GM21723 (cell line): ENCODE measurements around the gene PSMA6.
"Not testable (repeated sequence)": the region's sequence is repeated elsewhere in the genome, so short reads cannot be mapped to it uniquely, and the experiment has no call there.

ENCODE experiments used
- ATAC-seq: cut with Tn5 transposase; IDR thresholded peaks from one replicate; pipeline ENCODE4 v1.9.1; 2021; ENCODE audit warnings: mild to moderate bottlenecking, moderate library complexity; ENCODE audit not compliant: unreplicated experiment

Gene PSMA6

DNA sequence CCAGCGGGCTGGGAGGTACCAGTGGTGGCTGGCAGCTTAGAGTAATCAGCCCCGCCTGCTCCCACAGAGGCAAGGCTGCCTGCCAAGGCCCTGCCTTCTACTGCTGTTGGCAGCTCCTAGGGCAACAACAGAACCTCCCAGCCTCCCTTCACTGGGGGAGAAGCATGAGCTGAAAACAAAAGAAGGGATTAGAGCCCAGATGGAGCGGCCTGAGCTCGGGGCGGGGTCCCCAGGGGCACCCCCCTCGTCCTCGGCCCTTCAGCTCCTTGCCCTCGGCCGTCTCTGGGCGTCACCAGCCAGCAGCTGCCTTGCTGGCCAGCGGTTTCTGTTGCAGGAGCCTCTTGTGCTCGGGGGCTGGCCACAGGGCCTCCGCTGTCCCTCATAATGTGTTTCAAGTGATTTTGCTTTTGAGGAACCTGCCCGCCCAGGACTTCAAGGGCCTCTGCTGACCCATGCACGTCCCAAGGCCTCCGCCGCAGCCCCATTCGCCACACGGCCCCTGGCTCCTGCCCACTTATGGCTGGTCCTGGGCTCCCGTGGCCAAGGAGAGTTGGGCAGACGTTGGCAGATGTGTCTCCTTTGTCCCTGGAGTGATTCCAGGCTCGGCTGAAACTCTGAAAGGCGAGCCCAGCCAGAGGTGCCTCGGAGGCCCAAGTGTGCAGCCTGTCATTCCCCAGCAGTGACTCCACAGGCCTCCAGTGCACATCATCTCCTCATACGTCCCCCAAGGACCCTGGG lies 49.7 kb downstream of the PSMA6 start:
- ATAC-seq, result no peak

DNA sequence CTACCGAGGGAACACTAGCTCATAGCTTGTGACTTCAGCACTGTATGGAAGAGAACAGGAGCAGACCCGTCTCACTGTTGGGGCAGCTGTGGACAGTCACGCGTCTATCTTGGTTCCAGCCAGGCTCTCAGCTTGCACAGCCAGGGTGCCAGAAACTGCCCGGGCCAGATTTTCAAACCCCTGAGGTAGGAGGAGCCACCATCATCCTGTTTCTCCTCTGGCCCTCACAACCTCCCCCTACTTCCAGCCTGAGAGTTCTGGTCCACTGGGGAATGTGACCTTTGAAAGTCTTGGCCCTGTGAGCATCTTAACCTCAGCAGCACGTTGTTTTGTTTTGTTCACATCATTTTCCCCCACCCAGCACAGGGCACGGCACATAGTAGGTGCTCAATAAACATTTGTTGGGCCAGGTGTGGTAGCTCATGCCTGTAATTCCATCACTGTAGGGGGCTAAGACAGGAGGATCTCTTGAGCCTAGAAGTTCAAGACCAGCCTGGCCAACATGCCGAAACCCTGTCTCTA lies 50.4 kb downstream of the PSMA6 start:
- ATAC-seq, result no peak

DNA sequence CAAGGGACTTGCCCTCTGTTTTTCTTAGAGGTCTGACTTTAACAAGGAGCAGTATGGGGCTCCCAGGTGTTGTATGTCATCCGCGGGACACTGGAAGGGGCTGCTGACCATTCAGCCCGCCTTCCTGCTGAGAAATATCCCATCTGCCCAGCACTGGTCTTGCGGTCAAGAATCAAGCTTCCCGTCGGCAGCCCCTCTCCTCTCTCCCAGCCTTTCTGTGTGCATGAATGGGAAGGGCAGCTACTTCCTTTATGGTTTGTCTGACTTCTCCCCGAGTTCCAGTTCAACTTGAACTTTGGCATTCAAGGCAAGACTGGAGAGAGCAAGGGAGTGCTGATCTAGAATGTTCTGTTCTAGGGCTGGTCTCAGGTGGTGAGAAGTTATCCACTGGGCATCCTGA lies 51.5 kb downstream of the PSMA6 start:
- no peak for ATAC-seq

DNA sequence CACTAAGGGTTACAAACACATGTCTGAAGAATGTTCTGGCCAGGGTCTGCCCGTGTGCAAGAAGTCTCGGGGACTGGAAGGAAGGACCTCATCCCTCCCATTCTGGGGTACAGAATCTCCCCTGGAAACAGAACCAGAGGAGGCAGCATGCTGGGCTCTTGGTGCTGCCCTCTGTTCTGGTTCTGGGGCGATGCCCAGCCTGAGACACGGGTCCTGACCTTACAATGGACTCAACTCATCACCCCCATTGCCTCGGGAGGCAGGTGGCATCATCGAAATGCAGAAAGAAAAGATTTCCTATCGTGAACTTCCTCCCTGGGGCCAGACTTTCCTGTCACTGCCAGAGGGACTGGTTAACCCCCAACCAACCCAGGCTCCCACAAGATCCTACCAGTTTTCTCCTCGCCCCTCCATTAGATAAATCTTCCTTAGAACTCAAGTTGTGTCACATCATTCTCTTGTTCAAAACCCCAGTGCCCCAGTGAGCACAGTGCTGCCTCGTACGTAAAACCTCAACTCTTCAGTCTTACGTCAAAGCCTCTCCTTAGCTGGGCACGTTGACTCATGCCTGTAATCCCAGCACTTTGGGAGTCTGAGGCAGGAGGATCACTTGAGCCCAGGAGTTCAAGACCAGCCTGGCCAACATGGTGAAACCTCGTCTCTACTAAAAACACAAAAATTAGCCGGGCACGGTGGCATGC lies 52.1 kb downstream of the PSMA6 start:
- no peak for ATAC-seq

DNA sequence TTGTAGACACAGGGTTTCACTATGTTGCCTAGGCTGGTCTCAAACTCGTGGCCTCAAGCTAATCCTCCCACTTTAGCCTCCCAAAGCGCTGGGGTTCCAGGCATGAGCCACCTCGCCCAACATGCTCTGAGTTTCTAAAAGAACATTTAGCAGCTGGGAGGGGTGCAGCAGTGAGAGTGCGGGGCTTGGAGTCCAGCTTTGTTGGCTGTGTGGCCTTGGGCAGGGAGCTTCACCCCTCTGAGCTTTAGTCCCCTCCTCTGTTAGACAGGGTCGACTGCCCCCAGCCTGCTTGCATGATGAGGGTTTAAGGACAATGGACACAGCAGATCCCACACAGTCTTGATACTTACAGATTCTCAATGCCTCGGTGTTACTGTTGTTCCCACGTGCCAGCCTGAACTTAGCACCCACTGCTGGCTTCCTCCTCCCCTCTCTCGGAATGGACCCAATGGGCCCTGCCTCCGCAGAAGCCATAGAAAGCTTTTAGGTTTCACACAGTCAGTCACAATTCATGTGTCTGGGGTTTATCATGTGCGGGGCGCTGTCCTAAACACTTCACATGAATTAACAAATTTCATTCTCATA lies 54.6 kb downstream of the PSMA6 start:
- no peak for ATAC-seq

DNA sequence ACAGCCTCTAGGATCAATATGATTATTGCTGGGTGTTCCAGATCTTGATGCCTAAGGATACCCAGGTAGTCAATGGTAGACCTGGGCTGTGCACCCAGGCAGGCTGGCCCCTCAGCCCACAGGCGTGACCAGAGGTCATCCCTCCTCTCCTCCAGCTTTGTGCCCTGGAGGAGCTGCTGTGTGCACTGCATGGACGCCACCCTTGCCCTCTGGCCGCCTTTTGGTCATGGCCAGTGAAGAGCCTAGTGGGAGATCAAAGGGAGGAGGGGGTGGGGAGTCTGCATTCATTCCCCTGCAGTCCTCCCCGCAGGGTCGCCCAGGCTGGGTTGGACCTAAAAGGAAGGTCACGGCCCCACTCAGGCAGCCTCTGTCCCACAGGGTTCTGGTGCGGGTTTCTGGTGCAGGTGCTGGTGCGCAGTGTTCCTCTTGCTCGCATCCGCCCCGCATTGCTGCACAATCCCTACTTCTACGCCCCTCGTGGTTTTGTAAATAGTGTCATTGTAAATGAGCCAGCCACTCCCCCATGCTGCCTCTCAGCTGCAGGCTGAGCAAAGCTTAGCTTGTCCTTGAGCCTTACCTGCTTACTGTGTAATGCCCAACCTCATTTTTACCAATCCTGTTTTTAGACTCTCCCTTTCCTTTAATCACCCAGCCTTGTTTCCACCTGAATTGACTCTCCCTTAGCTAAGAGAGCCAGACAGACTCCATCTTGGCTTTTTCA lies 55.3 kb downstream of the PSMA6 start:
- ATAC-seq, result no peak

DNA sequence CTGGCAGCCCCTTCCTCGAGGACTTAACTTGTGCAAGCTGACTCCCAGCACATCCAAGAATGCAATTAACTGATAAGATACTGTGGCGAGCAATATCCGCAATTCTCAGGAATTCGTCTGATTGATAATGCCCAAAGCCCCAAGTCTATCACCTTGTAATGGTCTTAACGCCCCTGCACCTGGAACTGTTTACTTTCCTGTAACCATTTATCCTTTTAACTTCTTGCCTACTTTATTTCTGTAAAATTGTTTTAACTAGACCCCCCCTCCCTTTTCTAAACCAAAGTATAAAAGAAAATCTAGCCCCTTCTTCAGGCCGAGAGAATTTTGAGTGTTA lies 55.8 kb downstream of the PSMA6 start:
- ATAC-seq, result not testable (repeated sequence)

DNA sequence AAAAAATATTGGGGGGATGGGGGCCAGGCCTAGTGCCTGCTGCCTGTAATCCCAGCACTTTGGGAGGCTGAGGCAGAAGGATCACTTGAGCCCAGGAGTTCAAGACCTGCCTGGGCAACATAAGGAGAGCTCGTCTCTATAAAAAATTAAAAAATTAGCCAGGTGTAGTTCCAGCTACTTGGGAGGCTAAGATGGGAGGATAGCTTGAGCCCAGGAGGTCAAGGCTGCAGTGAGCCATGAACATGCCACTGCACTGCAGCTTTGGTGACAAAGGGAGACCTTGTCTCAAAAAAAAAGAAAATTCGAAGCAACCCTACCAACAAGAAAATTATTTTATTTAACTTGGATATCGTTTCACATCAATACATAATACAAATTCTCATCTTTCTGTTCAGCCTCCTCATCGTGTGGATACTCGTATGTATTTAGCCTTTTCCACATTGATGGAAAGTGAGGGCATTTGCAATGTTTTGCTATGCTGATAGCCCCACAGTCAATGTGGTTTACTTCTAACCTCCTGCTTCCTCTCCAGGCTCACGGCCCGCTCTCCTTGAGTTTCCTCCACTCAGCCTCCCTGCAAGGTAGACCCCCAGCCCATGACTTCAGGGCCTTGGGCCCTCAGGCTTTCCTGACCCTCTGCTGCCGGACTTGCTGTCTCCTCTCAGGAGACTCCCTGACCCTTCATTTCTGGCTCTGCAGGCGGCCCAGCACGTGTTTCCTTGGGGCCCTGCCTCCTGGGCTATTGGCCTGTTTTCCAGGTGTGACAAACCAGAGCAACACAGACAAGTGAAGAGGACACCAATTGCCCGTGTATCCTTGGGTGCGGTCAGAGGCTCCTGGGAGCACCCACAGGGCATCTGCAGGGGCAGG lies 57.5 kb downstream of the PSMA6 start:
- no peak for ATAC-seq

DNA sequence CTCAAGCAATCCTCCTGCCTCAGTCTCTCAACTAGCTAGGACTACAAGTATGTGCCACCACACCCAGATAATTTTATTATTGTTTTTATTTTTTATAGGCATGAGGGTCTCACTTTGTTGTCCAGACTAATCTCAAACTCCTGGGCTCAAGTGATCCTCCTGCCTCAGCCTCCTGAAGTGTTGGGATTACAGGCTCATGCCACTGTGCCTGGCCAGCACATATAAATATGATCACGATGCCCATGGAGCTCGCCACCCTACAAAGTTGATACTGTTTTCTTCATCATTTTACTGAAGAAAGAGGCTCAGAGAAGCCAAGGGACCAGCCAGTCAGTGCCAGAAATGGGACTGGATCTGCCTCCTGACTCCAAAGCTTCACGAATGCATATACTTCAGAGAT lies 59.3 kb downstream of the PSMA6 start:
- no peak for ATAC-seq

DNA sequence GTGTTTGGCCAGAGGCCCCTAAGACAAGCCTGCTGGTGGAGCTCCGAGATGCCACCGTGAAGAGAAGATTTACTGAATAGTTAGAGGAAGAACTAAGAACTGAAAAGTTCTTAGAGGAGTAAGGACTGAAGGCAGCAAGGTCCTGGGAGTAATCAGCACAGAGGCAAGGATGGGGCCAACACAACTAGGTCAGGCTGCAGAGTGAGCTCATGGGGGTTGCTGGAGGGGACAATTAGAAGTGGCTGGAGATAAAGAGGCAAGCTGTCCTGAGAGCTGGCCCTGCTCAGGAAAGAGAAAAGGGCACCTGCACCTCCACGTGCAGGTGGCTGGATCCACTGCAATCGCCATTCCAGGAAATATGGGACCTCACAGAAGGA lies 59.7 kb downstream of the PSMA6 start:
- no peak for ATAC-seq

DNA sequence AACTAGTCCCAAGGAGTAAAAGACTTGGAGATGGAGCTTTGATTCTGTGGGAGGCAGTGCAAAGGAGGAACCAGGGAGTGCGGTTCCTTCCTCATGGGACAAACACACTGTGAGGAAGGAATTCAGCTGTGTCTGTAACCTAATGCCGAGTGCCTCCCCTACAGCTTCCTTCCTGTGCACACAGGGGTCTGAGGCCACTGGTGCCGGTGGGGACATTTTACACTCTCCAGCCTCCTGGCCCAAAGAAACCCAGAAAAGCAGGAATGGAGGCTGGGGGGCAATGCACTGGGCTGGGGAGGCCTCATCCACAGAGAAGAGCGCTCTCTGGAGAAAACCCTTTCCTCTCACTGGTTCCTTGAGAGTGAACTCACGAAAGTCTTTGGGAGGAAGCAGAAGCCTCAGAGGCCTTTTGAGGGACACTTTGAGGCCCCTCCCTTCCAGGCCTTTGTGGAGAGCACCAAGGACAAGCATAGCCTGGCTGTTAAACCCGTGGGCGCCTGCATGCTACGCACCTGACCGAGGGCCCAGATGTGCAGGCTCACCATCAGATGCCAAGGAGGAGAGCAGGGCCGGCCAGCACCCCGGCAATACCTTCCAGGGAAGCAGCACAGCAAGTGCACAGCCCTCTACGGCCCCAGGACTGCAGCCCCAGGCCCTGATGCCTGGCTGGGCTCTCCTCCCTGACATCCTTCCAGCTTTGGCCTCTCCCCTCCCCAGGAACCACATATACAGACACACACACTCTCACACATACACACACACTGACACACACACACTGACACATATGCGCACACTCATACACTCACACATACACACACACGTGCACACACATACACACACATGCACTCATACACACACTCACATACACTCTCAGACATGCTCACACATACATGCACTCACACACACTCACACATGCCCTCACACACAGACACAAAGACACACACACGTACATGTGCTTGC lies 60.4 kb downstream of the PSMA6 start:
- no peak for ATAC-seq

DNA sequence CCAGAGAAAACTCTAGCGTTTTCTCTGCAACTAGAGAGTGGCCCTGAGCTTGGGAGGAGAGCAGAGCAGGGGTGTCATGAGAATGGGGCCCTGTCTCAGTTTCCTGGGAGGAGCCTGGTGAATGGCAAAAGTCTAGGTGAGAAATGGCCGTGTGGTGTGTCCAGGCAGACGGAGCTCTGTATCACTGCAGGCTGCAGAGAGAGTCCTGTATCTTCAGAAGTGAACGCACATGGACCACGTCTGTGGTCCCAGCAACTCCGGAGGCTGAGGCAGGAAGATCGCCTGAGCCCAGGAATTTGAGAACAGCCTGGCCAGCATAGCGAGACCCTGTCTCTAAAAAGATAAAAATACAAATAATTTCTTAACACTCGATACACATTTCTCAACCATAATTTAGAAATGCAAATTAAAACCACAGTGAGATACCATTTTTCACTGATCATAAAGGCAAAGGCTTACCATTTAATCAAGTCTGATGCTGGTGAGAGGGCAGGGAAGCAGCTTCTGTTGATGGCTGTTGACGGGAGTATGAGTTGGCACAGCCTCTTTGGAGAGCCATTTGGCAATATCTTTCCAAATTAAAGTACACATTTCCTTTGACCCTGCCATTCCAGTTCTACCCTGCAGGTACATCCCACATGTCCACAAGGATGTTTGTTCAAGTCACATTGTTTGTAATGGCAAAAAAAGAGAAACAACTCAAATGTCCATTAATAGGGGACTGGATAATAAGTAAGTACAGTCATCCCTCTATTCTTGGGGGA lies 61.4 kb downstream of the PSMA6 start:
- ATAC-seq, result no peak

DNA sequence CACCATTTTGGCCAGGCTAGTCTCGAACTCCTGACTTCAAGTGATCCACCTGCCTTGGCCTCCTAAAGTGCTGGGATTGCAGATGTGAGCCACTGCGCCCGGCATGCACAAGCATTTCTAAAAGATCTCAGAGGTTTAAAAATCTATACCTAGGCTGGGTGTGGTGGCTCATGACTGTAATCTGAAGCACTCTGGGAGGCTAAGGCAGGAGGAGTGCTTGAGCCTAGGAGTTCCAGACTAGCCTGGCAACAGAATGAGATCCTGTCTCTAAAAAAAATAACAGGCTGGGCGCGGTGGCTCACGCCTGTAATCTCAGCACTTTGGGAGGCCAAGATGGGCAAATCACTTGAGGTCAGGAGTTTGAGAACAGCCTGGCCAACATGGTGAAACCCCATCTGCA lies 63.1 kb downstream of the PSMA6 start:
- ATAC-seq, result not testable (repeated sequence)

DNA sequence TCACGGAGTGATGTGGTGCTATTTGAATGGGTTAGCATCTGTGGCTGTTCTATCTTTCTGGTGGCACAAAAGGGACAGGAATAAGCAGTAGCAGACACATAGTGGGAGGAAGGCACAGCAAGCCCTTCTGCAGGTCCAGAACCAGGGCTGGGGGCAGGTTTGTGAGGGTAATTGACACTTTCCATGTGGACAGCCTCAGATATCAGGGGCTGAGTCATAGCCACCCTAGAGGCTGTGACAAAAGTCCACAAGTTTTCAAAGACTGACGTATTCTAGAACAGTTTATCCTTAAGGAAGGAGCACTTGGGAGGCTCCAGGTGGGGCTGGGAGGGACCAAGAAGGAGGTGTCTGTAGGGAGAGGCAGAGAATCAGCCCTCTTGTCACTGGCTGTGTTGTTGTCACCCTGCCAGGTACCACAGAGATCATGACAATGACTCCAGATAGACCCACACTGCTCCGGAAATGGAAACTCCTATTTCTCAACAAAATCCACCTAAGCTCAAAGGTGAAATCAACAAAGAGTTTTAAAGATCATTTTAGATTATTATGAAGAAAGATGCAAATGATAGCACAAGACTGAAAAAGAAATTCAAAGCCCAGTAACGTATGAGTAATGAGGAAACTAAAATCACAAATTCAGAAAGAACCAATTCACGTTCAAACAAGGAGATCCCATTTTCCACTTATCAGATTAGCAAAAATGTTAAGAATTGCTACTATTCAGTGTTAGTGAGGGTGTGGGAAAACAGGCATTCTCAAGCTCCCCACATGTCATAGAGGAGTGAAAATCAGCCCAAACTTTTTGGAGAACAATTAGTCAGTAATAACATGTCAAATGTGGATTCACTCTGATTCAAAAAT lies 64.0 kb downstream of the PSMA6 start:
- ATAC-seq, result no peak

DNA sequence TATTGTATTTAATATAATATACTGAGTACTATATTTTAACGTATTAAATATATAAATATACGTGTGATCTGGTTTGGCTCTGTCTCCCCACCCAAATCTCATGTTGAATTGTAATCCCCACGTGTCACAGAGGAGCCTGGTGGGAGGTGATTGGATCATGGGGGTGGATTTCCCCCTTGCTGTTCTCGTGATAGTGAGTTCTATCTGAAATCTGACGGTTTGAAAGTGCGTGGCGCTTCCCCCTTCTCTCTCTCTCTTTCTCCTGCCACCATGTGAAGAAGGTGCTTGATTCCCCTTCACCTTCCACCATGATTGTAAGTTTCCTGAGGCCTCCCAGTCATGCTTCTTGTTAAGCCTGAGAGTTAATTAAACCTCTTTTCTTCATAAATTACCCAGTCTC lies 67.5 kb downstream of the PSMA6 start:
- not testable (repeated sequence) for ATAC-seq

DNA sequence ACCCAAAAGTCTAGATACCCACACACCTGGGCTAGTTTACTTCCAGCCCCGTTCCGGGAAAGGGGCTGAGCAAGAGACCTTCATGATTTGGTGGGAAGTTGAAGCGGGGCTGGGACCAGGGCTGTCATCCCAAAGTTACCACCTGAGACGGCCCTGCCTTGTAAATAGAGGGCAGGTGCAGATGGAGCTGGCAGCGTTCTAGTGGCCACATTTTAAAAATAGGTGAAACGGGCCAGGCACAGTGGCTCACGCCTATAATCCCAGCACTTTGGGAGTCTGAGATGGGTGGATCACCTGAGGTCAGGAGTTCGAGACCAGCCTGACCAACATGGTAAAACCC lies 68.9 kb downstream of the PSMA6 start:
- no peak for ATAC-seq

DNA sequence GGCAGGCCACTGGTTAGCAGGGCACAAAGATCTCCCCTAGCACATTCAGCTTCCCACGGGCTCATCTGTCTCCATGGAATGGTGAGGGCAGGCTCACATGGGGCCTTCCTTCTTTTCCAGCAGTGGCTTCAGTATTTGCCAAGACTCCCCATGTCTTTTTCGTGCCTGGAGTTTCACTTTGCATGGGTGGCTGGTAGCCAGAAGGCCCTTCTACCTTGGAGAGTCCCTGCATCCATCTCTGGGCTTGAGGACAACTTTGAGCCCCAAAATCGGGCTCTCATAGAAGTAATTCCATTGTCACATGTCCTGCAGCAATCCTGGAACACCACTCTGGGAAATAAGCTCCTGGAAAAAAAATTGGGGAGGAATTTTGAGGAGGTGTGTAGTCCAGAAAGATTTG lies 70.3 kb downstream of the PSMA6 start:
- ATAC-seq, result no peak

DNA sequence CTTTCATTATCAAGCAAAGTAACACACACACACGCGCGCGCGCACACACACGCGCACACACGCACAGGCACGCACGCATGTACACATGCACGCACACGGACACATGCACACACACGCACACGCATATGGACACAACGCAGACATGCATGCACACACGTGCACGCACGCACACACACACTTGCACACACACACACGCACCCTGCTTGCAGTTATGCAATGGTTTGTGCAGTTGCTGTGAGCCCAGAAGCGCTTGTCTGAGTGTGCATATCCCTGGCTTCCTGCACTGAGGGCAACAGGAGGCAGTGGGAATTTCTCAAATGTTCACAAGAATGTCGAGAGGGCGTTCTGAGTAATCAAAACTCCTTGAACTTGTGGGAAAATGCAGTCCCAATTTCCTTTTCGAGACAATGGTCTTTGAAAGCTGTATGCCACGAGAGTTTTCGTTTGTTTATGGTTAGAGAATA lies 70.8 kb downstream of the PSMA6 start:
- ATAC-seq, result no peak
